ENCODE measurements around the gene PIK3C3. TPM values are rescaled to one million over a fixed set of nuclear protein-coding genes. Genes with fewer than 3 reads are reported as not detected.

Gene PIK3C3
- total and polyA plus RNA-seq, 12 donors = 24.4 to 87.6 (median 64.3) TPM

DNA sequence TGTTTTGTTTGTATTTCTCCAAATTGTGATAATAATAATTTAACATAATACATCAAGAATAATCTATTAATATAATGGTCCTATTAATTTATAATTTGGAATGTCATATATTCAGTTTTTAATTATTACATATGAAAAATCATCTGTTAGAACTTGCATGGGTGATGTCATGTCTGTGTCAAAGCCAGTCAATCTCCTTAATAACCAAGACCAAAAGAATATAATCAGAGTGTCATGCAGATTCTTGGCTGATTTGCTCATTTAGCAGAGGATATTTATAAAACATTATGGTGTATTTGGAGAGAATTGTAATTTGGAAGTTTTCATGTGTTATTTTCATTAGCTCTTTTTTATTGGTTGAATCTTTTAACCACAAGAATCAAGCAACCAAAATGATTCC, 96.4 kb downstream of the PIK3C3 start:
- H3K27me3 ChIP-seq = no peaks in the 10 kb centered on the region
- intact Hi-C loops (cut with DNase I) = loop anchor here in 1 of 2 donors (10.0 kb wide), 2 partner anchors 63 to 243 kb away; no protein-coding TSS in a partner anchor
- H3K36me3 ChIP-seq (replicated peaks in 1 of 2) = no peaks in the 10 kb centered on the region
- peaks cover 0 to 19% of the 10 kb centered on the region in 2 donors for H3K4me1 ChIP-seq (replicated peaks in 1 of 2)
- DNase-seq = no peak
- no peaks in the 10 kb centered on the region for H3K9me3 ChIP-seq (replicated peaks in 1 of 3)
- TF ChIP-seq CTCF (IDR thresholded peaks at IDR 0.05) (no peak), POLR2A (IDR thresholded peaks at IDR 0.05) (no peak)
- H3K4me3 ChIP-seq = no peak overlapping the region
- no peak overlapping the region for H3K27ac ChIP-seq

- Histone ChIP-seq H3K27me3 (no peaks in the 10 kb centered on the region), H3K4me3 (no peak overlapping the region), H3K9me3 (replicated peaks in 1 of 3) (no peaks in the 10 kb centered on the region), H3K27ac (no peak overlapping the region), H3K4me1 (replicated peaks in 1 of 2) (peaks cover 0 to 19% of the 10 kb centered on the region in 2 donors), H3K36me3 (replicated peaks in 1 of 2) (no peaks in the 10 kb centered on the region)
- peak in 4 of 6 experiments; percentile 11 to 38 (median 36) for TF ChIP-seq CTCF (IDR thresholded peaks at IDR 0.05)
- no peak for TF ChIP-seq POLR2A (IDR thresholded peaks at IDR 0.05)
- intact Hi-C loops (cut with DNase I) = loop anchor here in 1 of 2 donors (10.0 kb wide), 2 partner anchors 63 to 243 kb away; no protein-coding TSS in a partner anchor
- no peak for DNase-seq
- 39 to 89% (median 40%) methylated on average over 3 of the region's 3 CpGs for WGBS, 4 donors
Observed at GRCh38 chr18:42052122-42052708, 97.2 kb downstream of the PIK3C3 start.

GRCh38 chr18:42053188-42053781, 98.3 kb downstream of the PIK3C3 start:
- no peaks in the 10 kb centered on the region for H3K27me3 ChIP-seq
- peak; percentile 43 to 76 (median 64) for DNase-seq
- no peak overlapping the region for H3K27ac ChIP-seq
- H3K36me3 ChIP-seq (replicated peaks in 1 of 2) = no peaks in the 10 kb centered on the region
- intact Hi-C loops (cut with DNase I) = loop anchor here in 1 of 2 donors (10.0 kb wide), 2 partner anchors 62 to 242 kb away; no protein-coding TSS in a partner anchor
- H3K9me3 ChIP-seq (replicated peaks in 1 of 3) = no peaks in the 10 kb centered on the region
- no peak for TF ChIP-seq POLR2A (IDR thresholded peaks at IDR 0.05)
- TF ChIP-seq CTCF (IDR thresholded peaks at IDR 0.05) = peak; percentile 60 to 89 (median 76)
- peak overlapping the region in 1 of 4 donors; percentile 40 for H3K4me3 ChIP-seq
- WGBS, 4 donors = 2 to 18% (median 16%) methylated on average over 5 of the region's 5 CpGs
- peaks cover 0 to 12% of the 10 kb centered on the region in 2 donors for H3K4me1 ChIP-seq (replicated peaks in 1 of 2)

- Histone ChIP-seq H3K27ac (no peak overlapping the region), H3K4me3 (no peak overlapping the region), H3K27me3 (no peaks in the 10 kb centered on the region), H3K36me3 (replicated peaks in 1 of 2) (peaks cover 0 to 13% of the 10 kb centered on the region in 2 donors), H3K9me3 (replicated peaks in 1 of 3) (no peaks in the 10 kb centered on the region), H3K4me1 (replicated peaks in 1 of 2) (peaks cover 0 to 15% of the 10 kb centered on the region in 2 donors)
- intact Hi-C loops (cut with DNase I) = no loop called here
- TF ChIP-seq POLR2A (IDR thresholded peaks at IDR 0.05) (no peak), CTCF (IDR thresholded peaks at IDR 0.05) (no peak)
- no peak for DNase-seq
Observed at GRCh38 chr18:42064109-42064508, 109.1 kb downstream of the PIK3C3 start.

Data from adrenal gland (tissue), 12 donors.